ENCODE results near the gene TDRD7. TPM values are rescaled to one million over a fixed set of nuclear protein-coding genes. Genes with fewer than 3 reads are reported as not detected.

The TDRD7 gene
- total and polyA plus RNA-seq, 9 of the 15 experiments (the other 6 are each of a cell fraction or from before 2014, with no cell fraction given) = 2.2 to 7.7 (median 5.2) TPM

- H4K20me1 ChIP-seq (replicated peaks; ENCODE audit: control insufficient read depth, insufficient read depth, low read length) = peaks cover 13% of the 10 kb centered on the region
- no peak overlapping the region for H2AFZ ChIP-seq (ENCODE audit: low read depth, low read length)
- no peak overlapping the region for H3K27ac ChIP-seq (ENCODE audit: extremely low read depth, low read depth, low read length)
- intact Hi-C loops (cut with micrococcal nuclease) (no loop called here), in situ Hi-C loops (cut with MboI) (no loop called here)
- peaks cover 44% of the 10 kb centered on the region for H3K36me3 ChIP-seq (ENCODE audit: control insufficient read depth, insufficient read depth, low read length)
- no peaks in the 10 kb centered on the region for H3K9me3 ChIP-seq (replicated peaks; ENCODE audit: control insufficient read depth, insufficient read depth, low read depth, low read length)
- no peak overlapping the region for H3K4me2 ChIP-seq (ENCODE audit: insufficient read depth, low read length)
- no peaks in the 10 kb centered on the region for H3K9me1 ChIP-seq (ENCODE audit: control insufficient read depth, insufficient read depth, low read length)
- DNase-seq (ENCODE audit: extremely low read depth in 1 of 4, low spot score in 3 of 4) = no peak
- ATAC-seq = no peak
- peaks cover 7% of the 10 kb centered on the region; the same call in 1 of the 3 replicates for H3K79me2 ChIP-seq (ENCODE audit: control insufficient read depth, insufficient read depth, low read length)
- POLR2A ChIA-PET = interaction anchor here (0.9 to 1.6 kb wide), 3 partner anchors 13 to 18 kb away, joined by 4 to 5 read pairs (median 5); no protein-coding TSS in a partner anchor
- no peaks in the 10 kb centered on the region for H3K27me3 ChIP-seq (ENCODE audit: control insufficient read depth in 2 of 2, insufficient read depth in 2 of 2, low read length in 2 of 2)
- no peak overlapping the region for H3K4me3 ChIP-seq
- CTCF ChIA-PET (ENCODE audit: low intra/inter-chr PET ratio) = no interaction called here
- 77% methylated on average over 9 of the region's 9 CpGs for WGBS (ENCODE audit: insufficient coverage, low coverage, missing lambda C conversion rate)
- no peak for TF ChIP-seq ZBTB34 (CRISPR knock-in tag; IDR thresholded peaks at IDR 0.05)
- FAIRE-seq = no peak
- no TSS peak for BruUV-seq (replicated peaks)
- no peak overlapping the region for H3K9ac ChIP-seq (ENCODE audit: insufficient read depth in 1 of 2, low read depth in 2 of 2, low read length in 2 of 2)
- H3K4me1 ChIP-seq (replicated peaks in 1 of 2; ENCODE audit: control insufficient read depth in 2 of 2, insufficient read depth in 2 of 2, low read length in 2 of 2) = peaks cover 0 to 2% of the 10 kb centered on the region in 2 experiments; a peak in 1 of 5 replicates
Observed at GRCh38 chr9:97536480-97536879, 124.6 kb downstream of the TDRD7 start.

GRCh38 chr9:97543561-97543960 is 131.7 kb downstream of the TDRD7 start:
- in situ Hi-C loops (cut with MboI) = no loop called here
- 0 out of 2 replicates have a peak, but pooled peaks have one; percentile 14 for TF ChIP-seq CEBPG (CRISPR knock-in tag; IDR thresholded peaks at IDR 0.05)
- TF ChIP-seq CEBPG (tag; conservative IDR thresholded peaks at IDR 0.05 in 1 of 2, IDR thresholded peaks at IDR 0.05 in 1 of 2) = 0 out of 4 replicates have a peak, but pooled peaks of 1 of the 2 experiments have one; percentile 11
- TF ChIP-seq CREB3L1 (IDR thresholded peaks at IDR 0.05; ENCODE audit: borderline replicate concordance, low read depth) = no peak
- H3K27me3 ChIP-seq (ENCODE audit: control insufficient read depth in 2 of 2, insufficient read depth in 2 of 2, low read length in 2 of 2) = no peaks in the 10 kb centered on the region
- FAIRE-seq (no peak), DNase-seq (ENCODE audit: extremely low read depth in 1 of 4, low spot score in 3 of 4) (no peak), ATAC-seq (no peak)
- H3K4me3 ChIP-seq = no peak overlapping the region
- BruUV-seq (replicated peaks) = no TSS peak
- peaks cover 0 to 2% of the 10 kb centered on the region in 2 experiments; a peak in 1 of 5 replicates for H3K4me1 ChIP-seq (replicated peaks in 1 of 2; ENCODE audit: control insufficient read depth in 2 of 2, insufficient read depth in 2 of 2, low read length in 2 of 2)
- no peak overlapping the region for H2AFZ ChIP-seq (ENCODE audit: low read depth, low read length)
- CTCF ChIA-PET (ENCODE audit: low intra/inter-chr PET ratio) = no interaction called here
- intact Hi-C loops (cut with micrococcal nuclease) = loop anchor here (5.0 kb wide), 1 partner anchor 41 kb away; the partner anchor contains the start of gene TMOD1
- 90% methylated on average over 1 of the region's 1 CpG for WGBS (ENCODE audit: insufficient coverage, low coverage, missing lambda C conversion rate)
- no peak overlapping the region for H3K9ac ChIP-seq (ENCODE audit: insufficient read depth in 1 of 2, low read depth in 2 of 2, low read length in 2 of 2)
- no peaks in the 10 kb centered on the region for H3K9me3 ChIP-seq (replicated peaks; ENCODE audit: control insufficient read depth, insufficient read depth, low read depth, low read length)
- H3K27ac ChIP-seq (ENCODE audit: extremely low read depth, low read depth, low read length) = no peak overlapping the region
- peaks cover 9% of the 10 kb centered on the region; the same call in 1 of the 3 replicates for H3K79me2 ChIP-seq (ENCODE audit: control insufficient read depth, insufficient read depth, low read length)
- H3K4me2 ChIP-seq (ENCODE audit: insufficient read depth, low read length) = no peak overlapping the region
- H3K9me1 ChIP-seq (ENCODE audit: control insufficient read depth, insufficient read depth, low read length) = no peaks in the 10 kb centered on the region
- H4K20me1 ChIP-seq (replicated peaks; ENCODE audit: control insufficient read depth, insufficient read depth, low read length) = peaks cover 17% of the 10 kb centered on the region
- POLR2A ChIA-PET = no interaction called here
- peaks cover 35% of the 10 kb centered on the region for H3K36me3 ChIP-seq (ENCODE audit: control insufficient read depth, insufficient read depth, low read length)

Data from K562 (cell line).